Neutrophil (primary cell): Measurements from ENCODE around the gene C12orf42.

Source experiments
- H3K27ac ChIP-seq: fragments of 200-600 bp; sonication (generic); 2 replicates; pipeline ENCODE4 v1.5.1; 2016; ENCODE audit warnings: mild to moderate bottlenecking, moderate library complexity
- H3K27me3 ChIP-seq: fragments of 200-600 bp; sonication (generic); 2 replicates; pipeline ENCODE4 v1.6.0; 2016; ENCODE audit warnings: mild to moderate bottlenecking
- H3K36me3 ChIP-seq: fragments of 200-600 bp; sonication (generic); 2 replicates; pipeline ENCODE4 v1.5.1; 2017
- H3K4me1 ChIP-seq, 2 experiments: fragments of 200-600 bp in 1 of 2; sonication (generic) in 1 of 2; 1 replicate in 1 of 2; 2 replicates in 1 of 2; pipeline versions ENCODE4 v1.5.1 to v1.6.1; 2013 to 2016; ENCODE audit warnings: low read depth in 1 of 2, low read length in 1 of 2, mild to moderate bottlenecking in 1 of 2, moderate library complexity in 1 of 2; ENCODE audit not compliant: control insufficient read depth in 1 of 2, insufficient read depth in 1 of 2
- H3K4me3 ChIP-seq, 2 experiments: fragments of 200-600 bp in 1 of 2; sonication (generic) in 1 of 2; 1 replicate in 1 of 2; 2 replicates in 1 of 2; pipeline ENCODE4 v1.5.1; 2013 to 2016; ENCODE audit warnings: low read depth in 1 of 2, low read length in 1 of 2, mild to moderate bottlenecking in 1 of 2, moderate library complexity in 1 of 2
- H3K9me3 ChIP-seq: fragments of 200-600 bp; sonication (generic); 2 replicates; pipeline ENCODE4 v1.5.1; 2016
- TF ChIP-seq, protein P1 (sequence below): fragments of 200-600 bp; sonication (generic); IDR thresholded peaks from 2 replicates; pipeline ENCODE4 v1.5.1; 2016; ENCODE audit warnings: antibody characterized with exemption

The C12orf42 gene

GRCh38 chr12:103303484-103303883, 192.3 kb downstream of the C12orf42 start:
- TF ChIP-seq, protein P1, sequence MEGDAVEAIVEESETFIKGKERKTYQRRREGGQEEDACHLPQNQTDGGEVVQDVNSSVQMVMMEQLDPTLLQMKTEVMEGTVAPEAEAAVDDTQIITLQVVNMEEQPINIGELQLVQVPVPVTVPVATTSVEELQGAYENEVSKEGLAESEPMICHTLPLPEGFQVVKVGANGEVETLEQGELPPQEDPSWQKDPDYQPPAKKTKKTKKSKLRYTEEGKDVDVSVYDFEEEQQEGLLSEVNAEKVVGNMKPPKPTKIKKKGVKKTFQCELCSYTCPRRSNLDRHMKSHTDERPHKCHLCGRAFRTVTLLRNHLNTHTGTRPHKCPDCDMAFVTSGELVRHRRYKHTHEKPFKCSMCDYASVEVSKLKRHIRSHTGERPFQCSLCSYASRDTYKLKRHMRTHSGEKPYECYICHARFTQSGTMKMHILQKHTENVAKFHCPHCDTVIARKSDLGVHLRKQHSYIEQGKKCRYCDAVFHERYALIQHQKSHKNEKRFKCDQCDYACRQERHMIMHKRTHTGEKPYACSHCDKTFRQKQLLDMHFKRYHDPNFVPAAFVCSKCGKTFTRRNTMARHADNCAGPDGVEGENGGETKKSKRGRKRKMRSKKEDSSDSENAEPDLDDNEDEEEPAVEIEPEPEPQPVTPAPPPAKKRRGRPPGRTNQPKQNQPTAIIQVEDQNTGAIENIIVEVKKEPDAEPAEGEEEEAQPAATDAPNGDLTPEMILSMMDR, result no peak
- Histone ChIP-seq H3K4me1 (no peaks in the 10 kb centered on the region), H3K36me3 (no peaks in the 10 kb centered on the region), H3K9me3 (no peaks in the 10 kb centered on the region), H3K27ac (no peak overlapping the region), H3K4me3 (no peak overlapping the region), H3K27me3 (peaks cover 35% of the 10 kb centered on the region)

GRCh38 chr12:103301642-103302591, 193.9 kb downstream of the C12orf42 start:
- Histone ChIP-seq H3K4me3 (no peak overlapping the region), H3K4me1 (no peaks in the 10 kb centered on the region), H3K9me3 (no peaks in the 10 kb centered on the region), H3K27me3 (peaks cover 35% of the 10 kb centered on the region), H3K36me3 (no peaks in the 10 kb centered on the region), H3K27ac (no peak overlapping the region)
- TF ChIP-seq, protein P1, result no peak

DNA sequence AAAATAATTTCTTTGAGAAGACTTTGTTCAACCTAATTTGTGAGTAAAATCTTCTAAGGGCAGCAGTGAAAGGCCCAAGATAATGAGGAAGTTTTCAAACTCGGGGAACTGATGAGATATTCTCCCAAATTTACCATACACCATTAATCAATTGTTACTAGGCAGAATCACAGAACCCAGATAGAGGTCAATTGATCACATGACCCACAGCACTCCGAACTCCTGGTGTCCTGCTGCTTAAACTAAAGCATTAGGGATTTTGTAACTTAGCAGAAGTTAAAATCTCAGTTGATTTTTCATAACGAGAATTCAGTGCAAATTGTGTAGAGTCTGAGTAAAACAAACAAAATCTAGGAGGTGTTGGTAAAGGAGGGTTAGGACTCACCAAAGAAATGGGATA, 207.8 kb downstream of the C12orf42 start:
- Histone ChIP-seq H3K4me3 (no peak overlapping the region), H3K4me1 (no peaks in the 10 kb centered on the region), H3K27me3 (no peaks in the 10 kb centered on the region), H3K9me3 (no peaks in the 10 kb centered on the region), H3K27ac (no peak overlapping the region), H3K36me3 (no peaks in the 10 kb centered on the region)
- TF ChIP-seq, protein P1, result no peak

DNA sequence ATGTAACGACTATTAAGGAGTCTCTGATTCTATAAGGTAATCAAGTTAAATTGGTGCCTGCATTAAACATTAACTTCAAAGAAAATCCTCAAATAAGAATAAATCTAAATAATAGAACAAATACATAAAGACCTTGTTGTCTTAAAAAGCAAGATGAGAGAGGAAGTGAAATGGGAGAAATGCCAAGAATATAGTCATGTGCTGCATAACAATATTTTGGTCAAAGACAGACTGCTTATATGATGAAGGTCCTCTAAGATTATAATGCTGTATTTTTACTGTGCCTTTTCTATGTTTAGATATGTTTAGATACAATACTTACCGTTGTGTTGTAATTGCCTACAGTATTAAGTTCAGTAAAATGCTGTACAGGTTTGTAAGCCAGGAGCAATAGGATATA, 213.6 kb downstream of the C12orf42 start:
- no peaks in the 10 kb centered on the region for H3K9me3 ChIP-seq
- H3K27ac ChIP-seq, result no peak overlapping the region
- TF ChIP-seq, protein P1, result no peak
- H3K4me3 ChIP-seq, result no peak overlapping the region
- H3K4me1 ChIP-seq, result no peaks in the 10 kb centered on the region
- no peaks in the 10 kb centered on the region for H3K36me3 ChIP-seq
- H3K27me3 ChIP-seq, result no peaks in the 10 kb centered on the region

- Histone ChIP-seq H3K9me3 (no peaks in the 10 kb centered on the region), H3K4me3 (no peak overlapping the region), H3K4me1 (no peaks in the 10 kb centered on the region), H3K36me3 (no peaks in the 10 kb centered on the region), H3K27me3 (no peaks in the 10 kb centered on the region), H3K27ac (no peak overlapping the region)
- TF ChIP-seq, protein P1, result no peak
These were observed 216.3 kb downstream of the C12orf42 start for GRCh38 chr12:103279444-103279843.
